GM10266 (cell line): ENCODE results near the gene MEGF11.

Source experiments
- DNase-seq: peaks from one replicate; pipeline ENCODE4 v3.0.0; 2012; ENCODE audit errors: extremely low spot score
- TF ChIP-seq, protein P1 (sequence below): IDR thresholded peaks from 2 replicates; pipeline ENCODE4 v1.5.1; 2012; ENCODE audit warnings: mild to moderate bottlenecking, low read depth; ENCODE audit not compliant: control insufficient read depth, insufficient read depth; ENCODE audit errors: missing control alignments

The MEGF11 gene

DNA sequence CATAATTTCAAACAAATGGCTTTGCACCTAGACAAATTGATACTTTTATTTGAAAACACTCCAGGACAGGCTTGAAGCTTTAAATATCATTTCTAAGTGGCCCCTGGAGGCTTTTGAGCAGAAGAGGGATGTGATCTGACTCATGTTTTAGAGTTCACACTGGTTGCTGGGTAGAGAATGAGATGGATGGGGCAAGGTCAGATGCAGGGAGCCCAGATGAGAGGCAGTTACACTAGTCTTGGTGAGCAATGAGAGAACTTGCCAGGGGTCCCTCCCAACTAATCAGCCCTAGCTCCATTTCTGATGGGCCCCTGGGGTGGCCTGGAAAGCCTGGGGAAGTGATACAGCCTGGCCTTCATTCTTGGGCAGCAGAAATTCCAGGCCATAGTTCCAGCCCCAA, 190.4 kb downstream of the MEGF11 start:
- DNase-seq, result no peak
- TF ChIP-seq, protein P1, sequence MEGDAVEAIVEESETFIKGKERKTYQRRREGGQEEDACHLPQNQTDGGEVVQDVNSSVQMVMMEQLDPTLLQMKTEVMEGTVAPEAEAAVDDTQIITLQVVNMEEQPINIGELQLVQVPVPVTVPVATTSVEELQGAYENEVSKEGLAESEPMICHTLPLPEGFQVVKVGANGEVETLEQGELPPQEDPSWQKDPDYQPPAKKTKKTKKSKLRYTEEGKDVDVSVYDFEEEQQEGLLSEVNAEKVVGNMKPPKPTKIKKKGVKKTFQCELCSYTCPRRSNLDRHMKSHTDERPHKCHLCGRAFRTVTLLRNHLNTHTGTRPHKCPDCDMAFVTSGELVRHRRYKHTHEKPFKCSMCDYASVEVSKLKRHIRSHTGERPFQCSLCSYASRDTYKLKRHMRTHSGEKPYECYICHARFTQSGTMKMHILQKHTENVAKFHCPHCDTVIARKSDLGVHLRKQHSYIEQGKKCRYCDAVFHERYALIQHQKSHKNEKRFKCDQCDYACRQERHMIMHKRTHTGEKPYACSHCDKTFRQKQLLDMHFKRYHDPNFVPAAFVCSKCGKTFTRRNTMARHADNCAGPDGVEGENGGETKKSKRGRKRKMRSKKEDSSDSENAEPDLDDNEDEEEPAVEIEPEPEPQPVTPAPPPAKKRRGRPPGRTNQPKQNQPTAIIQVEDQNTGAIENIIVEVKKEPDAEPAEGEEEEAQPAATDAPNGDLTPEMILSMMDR, result no peak

- TF ChIP-seq, protein P1, result no peak
- no peak for DNase-seq
These were observed 196.5 kb downstream of the MEGF11 start for GRCh38 chr15:66057089-66057488.

- no peak for DNase-seq
- TF ChIP-seq, protein P1, result no peak
These were observed 199.6 kb downstream of the MEGF11 start for GRCh38 chr15:66053991-66054390.

GRCh38 chr15:66051833-66052232, 201.7 kb downstream of the MEGF11 start:
- DNase-seq, result no peak
- TF ChIP-seq, protein P1, result no peak

- no peak for DNase-seq
- TF ChIP-seq, protein P1, result no peak
These were observed 203.3 kb downstream of the MEGF11 start for GRCh38 chr15:66050264-66050663.

- TF ChIP-seq, protein P1, result no peak
- DNase-seq, result no peak
These were observed 204.2 kb downstream of the MEGF11 start for GRCh38 chr15:66049353-66049752.

DNA sequence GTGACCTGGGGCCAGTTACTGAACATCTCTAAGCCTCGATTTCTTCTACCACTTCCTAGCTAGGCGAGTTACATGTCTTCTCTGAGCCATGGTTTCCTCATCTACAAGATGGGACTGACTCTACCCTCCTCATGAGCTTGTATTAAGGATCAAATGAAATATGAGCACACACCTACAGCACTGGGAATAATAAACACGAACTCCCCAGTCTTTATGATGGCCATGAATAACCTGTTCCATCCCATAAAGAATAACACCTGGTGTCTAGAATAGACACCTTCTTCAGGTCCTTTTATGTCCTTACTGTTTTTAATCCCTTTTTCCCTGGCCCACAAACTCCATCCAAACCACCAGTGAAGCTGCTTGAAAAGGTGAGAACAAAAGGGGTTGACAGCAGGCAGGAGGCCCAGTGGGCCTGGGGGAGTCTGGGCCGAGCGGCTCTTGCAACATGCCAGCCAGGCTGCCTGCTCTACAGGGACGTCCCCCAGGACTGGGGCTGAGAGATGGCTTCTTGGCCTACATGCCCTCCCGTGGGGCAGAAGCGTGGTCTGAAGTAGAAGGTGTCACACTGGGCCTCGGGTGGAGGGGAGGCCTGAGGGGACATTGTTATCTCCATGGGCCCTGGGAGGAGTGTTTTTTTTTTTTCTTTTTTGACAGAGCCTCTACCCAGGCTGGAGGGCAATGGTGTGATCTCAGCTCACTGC, 206.1 kb downstream of the MEGF11 start:
- no peak for DNase-seq
- TF ChIP-seq, protein P1, result no peak
